Activated naive CD4-positive, alpha-beta T cell treated with anti-CD3 and anti-CD28 coated beads, Interleukin-2, amount 10 ng/mL, durations not matched to agents 7 days and 5 days (primary cell): ENCODE results near the gene PPP4R2.

Source experiments
- CTCF ChIA-PET: fragments of 350-600 bp; sonication (Branson Sonifier 250); formaldehyde crosslinking; loops from one replicate; lab custom pipeline; 2021; ENCODE audit warnings: antibody characterized with exemption; lab: Charles Lee
- DNase-seq: peaks from one replicate; pipeline ENCODE4 v3.0.0-alpha.2; 2020
- H3K27ac Mint-ChIP-seq: one replicate; pipeline ENCODE4 v1.8.0; 2021; ENCODE audit warnings: mild to moderate bottlenecking, moderate library complexity, mixed read lengths
- H3K27me3 Mint-ChIP-seq: one replicate; pipeline ENCODE4 v1.8.0; 2021; ENCODE audit warnings: mild to moderate bottlenecking, mixed read lengths
- H3K36me3 Mint-ChIP-seq: one replicate; pipeline ENCODE4 v1.8.0; 2021; ENCODE audit warnings: mixed read lengths
- H3K4me1 Mint-ChIP-seq: one replicate; pipeline ENCODE4 v1.8.0; 2021; ENCODE audit warnings: mixed read lengths
- H3K4me3 Mint-ChIP-seq: one replicate; pipeline ENCODE4 v1.8.0; 2021; ENCODE audit warnings: mild to moderate bottlenecking, moderate library complexity, mixed read lengths
- H3K9me3 Mint-ChIP-seq: one replicate; pipeline ENCODE4 v1.8.0; 2021; ENCODE audit warnings: mixed read lengths

PPP4R2 gene

DNA sequence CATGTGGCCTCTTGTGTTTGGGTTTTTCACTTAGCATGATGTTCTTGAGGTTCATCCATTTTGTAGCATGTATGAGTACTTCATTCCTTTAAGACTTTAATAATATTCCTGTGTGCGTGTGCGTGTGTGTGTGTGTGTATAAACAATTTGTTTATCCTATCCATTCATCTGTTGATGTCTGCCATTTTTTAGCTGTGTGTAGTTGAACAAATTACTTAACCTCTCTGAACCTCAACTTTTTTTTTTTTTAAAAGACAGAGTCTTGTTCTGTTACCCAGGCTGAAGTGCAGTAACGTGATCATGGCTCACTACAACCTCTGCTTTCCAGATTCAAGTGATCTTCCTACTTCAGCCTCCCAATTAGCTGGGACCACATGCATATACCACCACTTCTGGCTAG is 112.1 kb downstream of the PPP4R2 start:
- no peaks in the 10 kb centered on the region for H3K4me1 Mint-ChIP-seq
- H3K4me3 Mint-ChIP-seq = no peak overlapping the region
- DNase-seq = no peak
- no peaks in the 10 kb centered on the region for H3K27me3 Mint-ChIP-seq
- CTCF ChIA-PET = interaction anchor here (0.6 kb wide), 1 partner anchor 320 kb away, joined by 3 read pairs; no protein-coding TSS in a partner anchor
- no peak overlapping the region for H3K27ac Mint-ChIP-seq
- H3K9me3 Mint-ChIP-seq = no peaks in the 10 kb centered on the region
- H3K36me3 Mint-ChIP-seq = no peaks in the 10 kb centered on the region

DNA sequence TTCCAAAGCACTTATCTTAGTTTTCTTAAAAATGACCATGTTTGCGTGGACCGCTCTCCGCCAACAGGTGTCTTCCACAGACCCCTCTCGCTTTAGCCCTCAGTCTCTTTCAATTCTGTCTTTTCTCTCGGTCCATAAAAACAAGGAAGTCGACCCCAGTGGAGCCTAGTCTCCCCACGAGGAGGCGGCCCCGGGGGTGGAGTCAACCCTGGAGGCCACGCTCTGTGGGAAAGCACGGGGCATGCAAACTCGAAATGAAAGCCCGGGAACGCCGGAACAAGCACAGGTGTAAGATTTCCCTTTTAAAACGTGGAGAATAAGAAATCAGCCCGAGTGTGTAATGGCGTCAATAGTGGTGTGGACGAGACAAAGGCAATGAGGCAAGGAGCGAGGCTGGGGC is 113.9 kb downstream of the PPP4R2 start:
- CTCF ChIA-PET = no interaction called here
- Mint-ChIP-seq H3K36me3 (no peaks in the 10 kb centered on the region), H3K27ac (no peak overlapping the region), H3K4me1 (no peaks in the 10 kb centered on the region), H3K9me3 (no peaks in the 10 kb centered on the region), H3K27me3 (no peaks in the 10 kb centered on the region), H3K4me3 (no peak overlapping the region)
- DNase-seq = no peak

DNA sequence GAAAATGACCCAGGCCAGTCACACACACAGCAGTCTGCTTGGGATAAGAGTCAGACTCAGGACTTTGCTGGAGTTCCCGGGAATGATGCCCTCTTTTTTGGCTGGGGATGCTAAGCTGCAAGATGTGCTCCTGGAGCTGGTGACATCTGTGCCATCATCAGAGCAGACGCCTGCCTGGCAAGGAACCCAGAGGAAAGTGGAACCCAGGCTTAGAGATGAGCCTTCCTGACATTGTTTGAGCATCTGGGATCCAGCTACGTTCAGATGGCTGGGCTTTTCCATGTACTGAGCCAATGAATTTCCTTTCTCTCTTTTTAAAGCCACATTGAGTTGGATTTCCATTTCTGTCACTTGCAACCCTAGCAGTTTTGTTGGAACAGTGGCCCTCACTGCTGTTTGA is 118.1 kb downstream of the PPP4R2 start:
- Mint-ChIP-seq H3K4me3 (no peak overlapping the region), H3K9me3 (no peaks in the 10 kb centered on the region), H3K27me3 (no peaks in the 10 kb centered on the region), H3K4me1 (no peaks in the 10 kb centered on the region), H3K36me3 (no peaks in the 10 kb centered on the region), H3K27ac (no peak overlapping the region)
- DNase-seq = no peak
- CTCF ChIA-PET = interaction anchor here (1.7 kb wide), 1 partner anchor 12 kb away, joined by 4 read pairs; no protein-coding TSS in a partner anchor

DNA sequence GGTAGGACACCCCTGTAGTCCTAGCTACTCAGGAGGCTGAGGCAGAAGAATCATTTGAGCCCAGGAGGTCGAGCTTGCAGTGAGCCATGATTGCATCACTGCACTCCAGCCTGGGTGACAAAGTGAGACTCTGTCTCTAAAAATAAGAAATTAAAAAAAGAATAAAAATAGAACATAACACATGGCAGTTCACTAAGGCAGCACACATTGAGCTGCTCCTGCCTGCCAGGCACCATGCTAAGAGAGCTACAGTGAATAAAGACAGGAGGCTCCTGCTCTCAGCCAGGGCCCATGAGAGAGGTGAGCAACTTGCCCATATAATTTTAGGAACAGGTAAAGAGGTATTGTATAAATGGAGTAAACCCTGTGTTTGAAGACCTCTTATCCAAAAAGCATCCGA is 119.2 kb downstream of the PPP4R2 start:
- CTCF ChIA-PET = no interaction called here
- H3K27ac Mint-ChIP-seq = no peak overlapping the region
- no peaks in the 10 kb centered on the region for H3K27me3 Mint-ChIP-seq
- no peaks in the 10 kb centered on the region for H3K36me3 Mint-ChIP-seq
- no peak overlapping the region for H3K4me3 Mint-ChIP-seq
- H3K4me1 Mint-ChIP-seq = no peaks in the 10 kb centered on the region
- DNase-seq = no peak
- no peaks in the 10 kb centered on the region for H3K9me3 Mint-ChIP-seq
